Coronary artery (tissue), 2 donors: ENCODE results near the gene SLC5A6.

Experiments
- DNase-seq: peaks from one replicate; pipeline ENCODE4 v3.0.0-alpha.2; 2017; ENCODE audit warnings: low spot score
- H3K27ac ChIP-seq, 2 donors: fragments of 200-600 bp; sonication (generic); one replicate each; pipeline ENCODE4 v1.5.1; 2016 to 2019
- H3K4me3 ChIP-seq: fragments of 200-600 bp; sonication (generic); 2 replicates; pipeline ENCODE4 v1.5.1; 2016; ENCODE audit warnings: mild to moderate bottlenecking, moderate library complexity
- CTCF ChIP-seq: fragments of 200-600 bp; sonication (generic); IDR thresholded peaks from one replicate; pipeline ENCODE4 v1.5.1; 2019; ENCODE audit warnings: antibody characterized with exemption

The SLC5A6 gene

DNA sequence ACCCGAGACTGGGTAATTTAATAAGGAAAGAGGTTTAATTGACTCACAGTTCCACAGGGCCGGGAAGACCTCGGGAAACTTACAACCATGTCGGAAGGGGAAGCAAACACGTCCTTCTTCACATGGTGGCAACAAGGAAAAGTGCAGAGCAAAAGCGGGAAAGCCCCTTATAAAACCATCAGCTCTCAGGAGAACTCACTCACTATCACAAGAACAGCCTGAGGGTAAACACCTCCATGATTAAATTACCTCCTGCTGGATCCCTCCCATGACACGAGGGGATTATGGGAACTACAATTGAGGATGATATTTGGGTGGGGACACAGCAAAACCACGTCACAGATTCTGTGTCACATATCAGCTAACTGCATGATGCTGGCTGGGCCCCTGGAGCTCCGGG is 51.9 kb downstream of the SLC5A6 start:
- no peak overlapping the region for H3K4me3 ChIP-seq

GRCh38 chr2:27159271-27159670 is 52.8 kb downstream of the SLC5A6 start:
- DNase-seq, result no peak
- TF ChIP-seq CTCF, result no peak
- no peak overlapping the region for H3K27ac ChIP-seq
- no peak overlapping the region for H3K4me3 ChIP-seq

More for the DNA sequence above, 51.9 kb downstream of the SLC5A6 start:
- no peak overlapping the region for H3K27ac ChIP-seq
- no peak for DNase-seq
- TF ChIP-seq CTCF, result no peak

DNA sequence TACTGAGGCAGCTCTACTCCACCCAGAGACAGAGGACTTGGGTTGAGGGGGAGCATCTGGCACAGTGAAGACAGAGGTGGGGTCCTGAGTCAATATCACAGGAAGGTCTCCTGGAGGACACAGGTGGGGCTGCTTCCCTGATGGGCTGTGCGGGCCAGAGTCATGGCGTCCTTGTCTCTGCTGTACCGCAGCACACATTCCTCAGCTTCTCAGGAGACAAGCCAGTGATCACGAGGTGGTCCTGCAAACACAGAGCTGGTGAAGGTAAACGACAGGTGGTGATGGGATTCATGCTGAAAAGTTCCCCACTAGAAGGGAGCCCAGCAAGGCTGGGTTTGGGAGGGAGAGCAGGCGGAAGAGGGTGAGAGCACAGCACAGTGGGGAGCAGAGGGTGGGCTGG is 53.6 kb downstream of the SLC5A6 start:
- DNase-seq, result no peak
- TF ChIP-seq CTCF, result no peak
- Histone ChIP-seq H3K4me3 (no peak overlapping the region), H3K27ac (no peak overlapping the region)

- no peak for DNase-seq
- Histone ChIP-seq H3K27ac (no peak overlapping the region), H3K4me3 (no peak overlapping the region)
- TF ChIP-seq CTCF, result no peak
Observed at GRCh38 chr2:27155069-27155520, 57.0 kb downstream of the SLC5A6 start.

GRCh38 chr2:27154488-27154887 is 57.6 kb downstream of the SLC5A6 start:
- TF ChIP-seq CTCF, result no peak
- DNase-seq, result no peak
- Histone ChIP-seq H3K27ac (no peak overlapping the region), H3K4me3 (no peak overlapping the region)

DNA sequence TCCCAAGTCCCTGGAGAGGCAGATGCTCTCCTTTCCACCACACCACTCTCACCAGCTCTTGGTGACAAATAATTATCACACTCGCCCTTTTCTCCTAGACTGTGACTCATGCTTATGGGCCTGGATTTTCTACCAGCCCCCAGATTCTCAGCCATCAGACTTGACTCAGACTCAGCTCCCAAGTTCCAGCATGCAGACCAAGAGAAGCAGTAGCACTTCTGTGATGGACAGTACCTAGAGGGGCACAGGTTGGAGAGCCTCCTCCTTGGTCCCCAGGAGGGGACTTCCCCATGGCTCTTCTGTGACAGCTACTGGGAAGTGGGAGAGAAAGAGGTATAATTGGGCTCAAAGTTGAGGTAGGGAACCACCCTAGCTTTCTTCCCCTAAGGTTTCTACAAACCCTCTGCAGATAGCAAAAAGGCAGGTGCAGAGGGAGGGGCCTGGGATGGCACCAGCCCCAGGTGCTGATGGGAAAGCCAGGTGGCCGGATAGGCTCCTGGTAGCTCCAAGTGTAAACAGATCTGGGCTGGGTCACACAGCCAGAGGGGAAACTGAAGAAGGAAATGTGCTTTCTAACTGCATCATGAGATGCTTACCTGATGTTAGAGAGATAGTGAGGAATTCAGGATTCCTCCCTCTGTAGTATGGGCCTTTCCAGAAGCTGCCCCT is 59.1 kb downstream of the SLC5A6 start:
- TF ChIP-seq CTCF, result no peak
- DNase-seq, result no peak
- no peak overlapping the region for H3K4me3 ChIP-seq
- no peak overlapping the region for H3K27ac ChIP-seq

- Histone ChIP-seq H3K4me3 (no peak overlapping the region), H3K27ac (no peak overlapping the region)
- DNase-seq, result no peak
- no peak for TF ChIP-seq CTCF
Observed at GRCh38 chr2:27152102-27152795, 59.8 kb downstream of the SLC5A6 start.
